ENCODE data around the gene NADSYN1.
"Not testable (repeated sequence)": the region's sequence is repeated elsewhere in the genome, so short reads cannot be mapped to it uniquely, and the experiment has no call there.

Gene NADSYN1

DNA sequence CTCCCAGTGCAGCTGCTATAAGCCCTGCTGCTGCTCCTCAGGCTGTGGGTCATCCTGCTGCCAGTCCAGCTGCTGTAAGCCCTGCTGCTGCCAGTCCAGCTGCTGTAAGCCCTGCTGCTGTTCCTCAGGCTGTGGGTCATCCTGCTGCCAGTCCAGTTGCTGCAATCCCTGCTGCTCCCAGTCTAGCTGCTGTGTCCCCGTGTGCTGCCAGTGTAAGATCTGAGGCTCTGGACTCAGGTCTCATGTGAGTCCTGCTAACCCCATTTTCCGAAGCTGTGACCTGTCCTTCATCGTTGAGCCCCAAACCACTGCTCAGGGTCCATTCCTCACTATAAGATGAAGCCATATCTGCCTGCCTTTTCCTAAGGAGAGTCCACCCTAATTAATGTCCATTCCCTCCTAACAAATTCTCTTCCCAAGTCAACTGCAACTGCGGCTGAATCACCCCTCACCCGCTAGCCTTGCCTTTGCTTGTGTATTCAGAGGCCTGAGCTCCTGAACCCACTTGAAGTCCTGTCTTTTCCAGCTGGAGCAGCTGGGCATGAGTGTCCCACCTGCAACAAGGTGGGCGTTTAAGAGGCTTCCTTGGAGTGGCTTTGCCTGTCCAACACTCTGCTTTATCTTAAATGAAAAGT is 74.7 kb downstream of the NADSYN1 start:
- DNase-seq: no peak

DNA sequence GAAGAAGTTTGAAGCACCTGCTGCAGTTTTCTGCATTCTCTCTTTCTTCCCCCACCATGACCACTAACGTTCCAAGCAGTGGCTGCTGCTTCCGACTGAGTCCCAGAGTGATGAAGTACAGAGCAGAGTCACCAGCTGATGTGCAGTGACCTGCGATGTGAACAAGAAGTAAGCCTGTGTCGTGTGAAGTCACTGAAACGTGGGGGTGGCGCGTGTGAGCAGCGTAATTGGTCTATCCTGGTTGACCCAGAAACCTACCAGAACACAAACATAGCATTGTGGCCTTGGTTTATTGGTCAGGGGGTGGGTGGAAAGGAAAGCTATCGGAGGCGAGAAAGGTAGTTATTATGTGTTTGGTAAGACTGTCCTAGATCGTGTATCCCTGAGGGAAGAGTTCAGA is 77.6 kb downstream of the NADSYN1 start:
- DNase-seq: no peak

DNA sequence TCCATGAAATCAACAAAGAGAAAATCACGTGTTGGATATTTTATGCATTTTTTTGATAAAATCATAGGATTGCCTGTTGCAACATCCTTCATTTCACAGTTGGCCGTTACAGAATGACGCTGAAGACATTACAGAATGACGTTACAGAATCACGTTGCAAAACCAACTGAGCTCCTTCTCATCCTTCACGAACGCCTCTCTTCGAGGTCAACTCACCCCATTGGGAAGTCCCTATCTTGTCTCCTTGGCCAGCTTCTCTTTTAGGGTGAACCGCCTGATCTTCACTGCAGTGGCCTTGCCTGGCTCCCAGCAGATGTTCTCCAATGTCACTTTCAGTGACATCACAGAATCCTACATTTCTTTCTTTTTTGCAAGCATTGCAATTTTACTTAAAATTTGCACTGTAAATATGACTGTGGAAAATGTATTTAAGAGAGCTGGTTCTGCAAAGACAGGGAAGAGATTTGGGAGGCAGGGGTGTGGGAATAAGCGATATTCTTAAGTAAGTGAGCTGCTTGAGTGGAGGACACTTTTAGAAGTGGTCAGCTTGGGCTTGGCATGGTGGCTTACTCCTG is 79.1 kb downstream of the NADSYN1 start:
- DNase-seq: peak; percentile 46 to 90 (median 71)

DNA sequence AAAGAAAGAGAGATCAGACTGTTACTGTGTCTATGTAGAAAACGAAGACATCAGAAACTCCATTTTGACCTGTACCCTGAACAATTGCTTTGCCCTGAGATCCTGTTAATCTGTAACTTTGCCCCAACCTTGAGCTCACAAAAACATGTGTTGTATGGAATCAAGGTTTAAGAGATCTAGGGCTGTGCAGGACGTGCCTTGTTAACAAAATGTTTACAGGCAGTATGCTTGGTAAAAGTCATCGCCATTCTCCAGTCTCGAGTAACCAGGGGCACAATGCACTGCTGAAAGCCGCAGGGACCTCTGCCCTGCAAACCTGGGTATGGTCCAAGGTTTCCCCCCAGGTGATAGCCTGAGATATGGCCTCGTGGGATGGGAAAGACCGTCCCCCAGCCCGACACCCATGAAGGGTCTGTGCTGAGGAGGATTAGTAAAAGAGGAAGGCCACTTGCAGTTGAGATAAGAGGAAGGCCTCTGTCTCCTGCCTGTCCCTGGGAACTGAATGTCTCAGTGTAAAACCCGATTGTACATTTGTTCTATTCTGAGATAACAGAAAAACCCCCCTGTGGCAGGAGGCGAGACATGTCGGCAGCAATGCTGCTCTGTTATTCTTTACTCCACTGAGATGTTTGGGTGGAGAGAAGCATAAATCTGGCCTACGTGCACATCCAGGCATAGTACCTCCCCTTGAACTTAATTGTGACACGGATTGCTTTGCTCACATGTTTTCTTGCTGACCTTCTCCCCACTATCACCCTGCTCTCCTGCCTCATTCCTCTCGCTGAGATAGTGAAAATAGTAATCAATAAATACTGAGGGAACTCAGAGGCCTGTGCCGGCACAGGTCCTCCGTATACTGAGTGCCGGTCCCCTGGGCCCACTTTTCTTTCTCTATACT is 82.0 kb downstream of the NADSYN1 start:
- not testable (repeated sequence) for DNase-seq

DNA sequence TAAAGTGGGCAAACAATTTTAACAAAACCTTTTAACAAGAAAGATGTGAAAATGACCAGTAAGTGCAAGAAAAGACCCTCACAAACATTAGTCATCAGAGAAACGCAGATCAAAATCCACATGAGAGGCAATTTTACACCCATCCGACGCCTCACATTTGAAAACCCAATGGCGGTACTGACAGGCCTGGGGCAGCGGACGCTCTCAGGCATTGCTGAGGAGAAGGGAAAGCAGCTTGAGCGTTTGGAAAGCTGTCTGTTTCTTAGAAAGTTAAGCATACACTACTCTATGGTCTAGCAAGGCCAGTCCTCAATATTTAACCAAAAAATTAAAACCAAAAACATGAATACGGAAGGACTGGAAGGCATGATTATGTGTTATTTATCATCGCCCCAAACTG is 82.8 kb downstream of the NADSYN1 start:
- DNase-seq: no peak

DNA sequence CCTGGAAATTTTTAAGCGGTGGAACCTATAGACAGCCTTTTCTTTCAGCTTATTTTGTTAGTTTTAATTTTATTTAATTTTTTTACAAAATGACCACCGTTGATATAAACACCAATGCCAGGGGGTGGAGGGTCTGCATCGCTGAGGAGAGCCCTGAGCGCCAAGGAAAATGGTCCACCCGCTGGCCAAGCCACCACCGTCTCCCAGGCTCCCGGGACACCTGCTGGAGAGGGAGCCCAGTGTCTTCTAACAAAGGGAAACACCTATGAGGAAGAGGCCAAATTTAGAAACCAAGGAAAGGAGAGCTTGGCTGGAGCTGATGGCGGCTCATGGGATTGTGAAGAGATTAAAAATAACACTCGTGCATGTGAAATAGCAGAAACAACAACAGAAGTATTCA is 84.5 kb downstream of the NADSYN1 start:
- no peak for DNase-seq

DNA sequence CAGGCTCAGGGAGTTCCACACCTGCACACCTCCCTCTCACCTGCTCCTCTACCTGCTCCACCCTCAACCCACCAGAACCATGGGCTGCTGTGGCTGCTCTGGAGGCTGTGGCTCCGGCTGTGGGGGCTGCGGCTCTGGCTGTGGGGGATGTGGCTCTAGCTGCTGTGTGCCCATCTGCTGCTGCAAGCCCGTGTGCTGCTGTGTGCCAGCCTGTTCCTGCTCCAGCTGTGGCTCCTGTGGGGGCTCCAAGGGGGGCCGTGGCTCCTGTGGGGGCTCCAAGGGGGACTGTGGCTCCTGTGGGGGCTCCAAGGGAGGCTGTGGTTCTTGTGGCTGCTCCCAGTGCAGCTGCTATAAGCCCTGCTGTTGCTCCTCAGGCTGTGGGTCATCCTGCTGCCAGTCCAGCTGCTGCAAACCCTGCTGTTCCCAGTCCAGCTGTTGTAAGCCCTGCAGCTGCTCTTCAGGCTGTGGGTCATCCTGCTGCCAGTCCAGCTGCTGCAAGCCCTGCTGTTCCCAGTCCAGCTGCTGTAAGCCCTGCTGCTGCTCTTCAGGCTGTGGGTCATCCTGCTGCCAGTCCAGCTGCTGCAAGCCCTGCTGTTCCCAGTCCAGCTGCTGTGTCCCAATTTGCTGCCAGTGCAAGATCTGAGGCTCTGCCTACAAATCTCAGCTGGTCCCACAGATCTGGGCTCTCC is 85.1 kb downstream of the NADSYN1 start, which contains the start of gene KRTAP5-8:
Gene KRTAP5-8, plus strand, starts transcription at position 49 of the 689 bp plus-strand sequence. Its CDS starts 31 bp downstream, at position 80.
- DNase-seq: not testable (repeated sequence)

DNA sequence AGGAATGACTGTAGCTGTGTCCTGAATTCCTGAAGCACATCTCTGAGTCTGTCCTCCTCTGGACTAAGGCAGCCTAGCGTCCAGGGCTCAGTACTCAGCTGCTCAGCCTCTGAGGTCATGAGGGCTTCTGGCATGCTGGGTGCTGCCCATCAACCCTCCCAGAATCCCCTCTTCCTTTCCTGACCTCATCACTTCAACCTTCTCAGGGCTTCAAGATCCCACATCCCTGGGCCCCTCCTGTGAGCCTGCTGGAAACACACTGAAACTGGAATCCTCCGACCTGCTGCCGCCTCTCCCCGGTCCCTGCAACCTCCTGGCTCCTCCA is 85.6 kb downstream of the NADSYN1 start:
- no peak for DNase-seq

DNA sequence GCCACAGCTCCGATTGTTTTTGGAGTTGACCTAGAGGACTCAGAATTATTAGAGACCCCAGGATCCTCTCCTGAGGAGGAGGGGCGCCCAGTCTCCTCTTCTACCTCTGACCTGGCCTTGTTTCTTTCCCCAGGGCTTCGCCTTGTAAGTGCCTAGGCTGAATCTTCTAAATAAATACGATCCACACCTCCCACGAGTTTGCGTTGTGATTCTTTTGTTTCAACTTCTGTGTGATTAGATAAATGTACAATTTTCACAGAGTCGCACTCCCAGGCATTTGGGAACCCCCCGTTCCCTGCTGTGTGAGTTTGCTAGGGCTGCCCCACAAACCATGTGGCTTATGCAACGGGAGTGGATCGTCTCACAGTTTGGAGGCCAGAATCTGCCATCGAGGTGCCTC is 86.0 kb downstream of the NADSYN1 start:
- DNase-seq: no peak

DNA sequence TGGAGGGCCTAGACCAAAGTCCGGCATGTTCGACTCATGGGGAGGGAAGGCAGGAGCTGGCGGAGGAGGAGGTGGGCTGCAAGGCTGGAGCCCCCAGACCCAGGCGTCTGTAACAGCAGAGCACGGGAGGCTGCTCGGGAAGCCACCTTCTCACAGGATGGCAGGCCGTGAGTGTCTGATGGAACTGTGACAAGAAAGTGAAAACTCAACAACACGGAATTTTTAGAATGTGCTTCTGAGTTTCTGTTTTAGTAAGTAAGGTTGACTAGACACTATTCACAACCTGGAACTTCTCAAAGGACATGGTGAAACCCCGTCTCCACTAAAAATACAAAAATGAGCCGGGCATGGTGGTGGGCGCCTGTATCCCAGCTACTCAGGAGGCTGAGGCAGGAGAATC is 87.0 kb downstream of the NADSYN1 start:
- not testable (repeated sequence) for DNase-seq

DNA sequence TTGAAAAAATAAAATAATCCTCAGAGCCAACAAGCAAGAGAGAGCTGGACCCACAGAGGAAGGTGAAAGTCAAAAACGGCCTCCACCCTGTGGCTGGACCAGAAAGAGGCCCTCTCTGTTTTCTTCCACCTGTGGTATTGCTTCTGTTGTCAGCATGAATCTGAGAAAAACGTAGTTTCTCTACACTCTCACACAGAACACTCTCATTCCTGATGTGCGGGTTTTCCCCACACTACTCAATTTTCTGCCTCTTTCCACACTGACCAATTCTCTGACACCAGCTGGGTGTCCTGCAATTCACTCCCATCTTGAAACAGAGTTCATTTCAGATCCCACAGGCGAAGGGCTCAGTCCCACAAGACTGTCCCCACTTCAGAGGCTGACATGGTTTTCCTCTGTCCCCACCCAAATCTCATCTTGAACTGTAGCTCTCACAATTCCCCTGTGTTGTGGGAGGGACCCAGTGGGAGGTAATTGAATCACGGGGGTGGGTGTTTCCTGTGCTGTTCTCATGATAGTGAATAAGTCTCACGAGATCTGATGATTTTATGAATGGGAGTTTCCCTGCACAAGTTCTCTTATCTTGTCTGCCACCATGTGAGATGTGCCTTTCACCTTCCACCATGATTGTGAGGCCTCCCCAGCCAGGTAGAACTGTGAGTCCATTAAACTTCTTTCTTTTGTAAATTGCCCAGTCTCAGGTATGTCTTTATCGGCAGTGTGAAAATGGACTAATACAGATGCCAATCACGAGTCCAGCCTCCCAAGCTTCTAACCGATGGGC is 87.7 kb downstream of the NADSYN1 start:
- DNase-seq: not testable (repeated sequence)

DNA sequence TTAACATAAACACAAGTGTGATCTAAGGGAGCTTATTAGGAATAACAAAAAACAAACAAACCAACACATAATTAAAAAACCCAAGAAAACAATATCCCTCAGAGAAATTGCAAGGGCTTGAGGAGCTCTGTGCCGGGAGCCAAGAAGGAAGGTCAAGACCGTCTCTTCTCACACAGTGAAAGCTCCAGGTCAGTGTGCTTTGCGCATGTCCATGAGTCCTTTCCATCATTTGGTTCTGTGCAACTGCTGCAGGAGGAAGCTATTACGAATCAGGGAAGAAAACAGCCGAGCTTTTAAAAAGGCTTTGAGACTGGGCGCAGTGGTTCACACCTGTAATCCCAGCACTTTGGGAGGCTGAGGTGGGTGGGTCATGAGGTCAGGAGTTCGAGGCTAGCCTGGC is 89.4 kb downstream of the NADSYN1 start:
- no peak for DNase-seq

DNA sequence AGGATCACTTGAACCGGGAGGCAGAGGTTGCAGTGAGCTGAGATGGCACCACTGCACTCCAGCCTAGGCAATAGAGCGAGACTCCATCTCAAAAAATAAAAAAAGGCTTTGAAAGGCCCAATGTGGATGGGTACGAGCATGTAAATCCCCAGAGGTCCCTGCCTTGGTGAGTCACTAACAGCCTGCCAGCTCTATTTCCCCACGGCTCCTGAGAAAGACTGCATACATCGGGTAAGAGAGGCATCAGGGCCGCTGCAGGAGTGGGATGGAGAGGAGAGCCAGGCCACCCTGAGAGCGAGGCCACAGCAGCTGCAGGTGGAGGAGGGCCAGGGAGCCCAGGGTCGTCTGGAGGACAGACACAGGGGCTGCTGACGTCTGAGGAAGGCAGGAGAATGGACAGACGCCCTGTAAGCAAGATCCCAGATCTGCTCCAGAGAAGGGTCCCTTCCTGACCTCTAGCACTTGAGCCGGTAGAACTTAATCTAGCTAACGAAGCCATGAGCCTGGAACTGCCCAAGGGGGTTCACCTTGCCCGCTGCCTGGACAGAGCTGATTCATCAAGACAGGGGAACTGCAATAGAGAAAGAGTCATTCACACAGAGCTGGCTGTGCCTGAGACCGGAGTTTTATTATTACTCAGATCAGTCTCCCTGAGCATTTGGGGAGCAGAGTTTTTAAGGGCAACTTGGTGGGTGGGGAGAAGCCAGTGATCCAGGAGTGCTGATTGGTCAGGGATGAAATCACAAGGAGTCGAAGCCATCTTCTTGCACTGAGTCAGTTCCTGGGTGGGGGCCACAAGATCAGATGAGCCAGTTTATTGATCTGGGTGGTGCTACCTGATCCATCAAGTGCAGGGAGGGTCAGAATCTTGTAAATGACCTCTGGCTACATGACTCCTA is 90.1 kb downstream of the NADSYN1 start:
- DNase-seq: peak; percentile 8 to 49 (median 44)

DNA sequence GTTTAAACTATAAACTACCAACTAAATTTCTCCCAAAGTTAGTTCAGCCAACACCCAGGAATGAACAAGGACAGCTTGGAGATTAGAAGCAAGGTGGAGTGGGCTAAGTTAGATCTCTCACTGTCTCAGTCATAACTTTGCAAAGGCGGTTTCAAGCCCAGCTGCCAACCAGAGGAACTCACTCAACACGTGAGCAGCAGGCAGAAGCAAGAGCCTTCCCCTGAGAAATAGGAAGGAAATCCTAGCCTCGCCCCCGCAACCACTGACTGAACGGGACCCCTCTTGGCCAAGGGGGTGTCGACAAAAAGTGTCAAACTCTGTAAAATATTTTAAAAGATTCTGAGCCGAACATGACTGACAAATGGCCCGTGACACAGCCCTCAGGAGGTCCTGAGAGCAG is 90.9 kb downstream of the NADSYN1 start:
- DNase-seq: peak; percentile 55 to 89 (median 78)

DNA sequence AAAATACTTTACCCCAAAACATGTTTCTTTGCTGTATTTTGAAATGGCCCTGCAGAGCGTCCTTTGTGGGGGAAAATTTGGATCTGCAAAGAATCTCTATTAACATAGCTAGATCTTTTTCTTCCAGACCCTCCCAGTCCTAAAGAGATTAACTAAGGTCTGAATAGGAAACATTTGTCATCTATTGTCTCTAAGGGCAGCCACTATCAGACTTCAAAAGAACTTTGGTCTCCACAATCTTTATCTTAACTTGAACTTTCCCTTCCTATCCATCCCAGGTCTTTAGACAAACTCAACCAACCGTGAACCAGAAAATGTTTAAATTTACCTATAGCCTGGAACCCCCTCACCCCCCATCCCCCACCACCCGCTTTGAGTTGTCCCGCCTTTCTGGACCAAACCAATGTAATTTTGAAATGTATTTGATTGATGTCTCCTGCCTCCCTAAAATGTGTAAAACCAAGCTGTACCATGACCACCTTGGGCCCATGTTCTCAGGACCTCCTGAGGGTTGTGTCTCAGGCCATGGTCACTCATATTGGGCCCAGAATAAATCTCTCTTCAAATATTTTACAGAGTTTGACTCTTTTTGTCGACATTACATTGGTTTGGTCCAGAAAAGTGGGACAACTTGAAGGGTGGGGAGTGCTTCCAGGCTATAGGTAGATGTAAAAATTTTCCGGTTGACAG is 91.7 kb downstream of the NADSYN1 start:
- DNase-seq: no peak

DNA sequence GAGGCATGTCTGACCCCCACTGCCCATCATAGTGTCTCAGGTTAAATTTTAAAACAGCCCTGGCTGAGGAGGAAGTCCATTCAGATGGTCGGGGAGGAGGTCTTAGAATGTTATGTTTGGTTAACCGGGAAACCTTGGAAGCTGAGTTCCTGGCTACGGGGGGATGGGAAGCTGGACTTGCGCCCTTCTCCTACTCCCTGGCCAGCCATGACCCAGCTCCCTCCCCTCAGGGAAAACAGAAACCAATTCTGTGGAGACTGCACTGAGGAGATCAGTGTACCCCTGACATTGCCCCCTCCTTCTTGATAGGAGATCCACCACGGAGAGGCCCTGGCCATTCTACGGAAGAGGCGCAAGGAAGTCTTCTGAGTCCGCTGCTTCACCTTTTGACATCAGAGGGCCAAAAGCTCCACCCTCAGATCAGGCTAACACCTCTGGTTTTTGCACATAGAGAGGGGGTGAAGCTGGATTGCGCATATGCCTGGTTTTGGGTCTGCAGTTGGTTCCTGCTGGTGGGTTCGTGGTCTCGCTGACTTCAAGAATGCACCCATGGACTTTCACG is 92.5 kb downstream of the NADSYN1 start:
- DNase-seq: no peak

DNA sequence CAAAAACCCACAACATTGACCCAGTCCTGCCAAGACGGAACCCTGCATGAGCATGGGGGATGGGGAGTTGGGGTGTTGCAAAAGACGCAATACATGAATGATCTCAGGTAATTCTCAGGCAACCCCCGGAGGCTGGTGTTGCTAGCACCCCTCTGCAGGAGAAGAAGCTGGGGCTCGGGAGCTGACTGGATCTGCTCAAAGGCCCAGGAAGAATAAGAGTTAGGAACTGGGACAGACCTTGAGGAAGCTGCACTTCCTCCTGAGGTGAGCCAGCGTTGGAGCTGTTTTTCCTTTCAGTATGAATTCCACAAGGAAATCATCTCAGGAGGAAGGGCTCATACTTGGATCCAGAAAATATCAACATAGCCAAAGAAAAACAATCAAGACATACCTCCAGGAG is 95.1 kb downstream of the NADSYN1 start, which contains the start of gene KRTAP5-9:
Gene KRTAP5-9, plus strand, starts transcription at position 301 of the 400 bp plus-strand sequence. CDS start 238 bp downstream, outside the sequence.
- no peak for DNase-seq

DNA sequence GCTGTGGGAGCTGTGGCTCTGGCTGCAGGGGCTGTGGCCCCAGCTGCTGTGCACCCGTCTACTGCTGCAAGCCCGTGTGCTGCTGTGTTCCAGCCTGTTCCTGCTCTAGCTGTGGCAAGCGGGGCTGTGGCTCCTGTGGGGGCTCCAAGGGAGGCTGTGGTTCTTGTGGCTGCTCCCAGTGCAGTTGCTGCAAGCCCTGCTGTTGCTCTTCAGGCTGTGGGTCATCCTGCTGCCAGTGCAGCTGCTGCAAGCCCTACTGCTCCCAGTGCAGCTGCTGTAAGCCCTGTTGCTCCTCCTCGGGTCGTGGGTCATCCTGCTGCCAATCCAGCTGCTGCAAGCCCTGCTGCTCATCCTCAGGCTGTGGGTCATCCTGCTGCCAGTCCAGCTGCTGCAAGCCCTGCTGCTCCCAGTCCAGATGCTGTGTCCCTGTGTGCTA is 95.7 kb downstream of the NADSYN1 start:
- DNase-seq: no peak

All from suppressor macrophage (primary cell).